GM23338 (cell line): ENCODE results near the gene SMURF2. TPM values are rescaled to one million over a fixed set of nuclear protein-coding genes. Genes with fewer than 3 reads are reported as not detected.
"Not testable (repeated sequence)": the region's sequence is repeated elsewhere in the genome, so short reads cannot be mapped to it uniquely, and the experiment has no call there.

Experiments
- ATAC-seq: fragments of 200-7000 bp; cut with Tn5 transposase; 3 replicates; pipeline ENCODE4 v1.9.1; 2020
- DNase-seq: peaks from one replicate; pipeline ENCODE4 v3.0.0-alpha.2; 2015; ENCODE audit warnings: low spot score
- H2AFZ ChIP-seq: fragments of 200-600 bp; sonication (generic); 2 replicates; pipeline ENCODE4 v1.8.0; 2016; ENCODE audit warnings: antibody characterized with exemption, mild to moderate bottlenecking, moderate library complexity
- H3F3A ChIP-seq: fragments of 200-600 bp; sonication (generic); replicated peaks from 2 replicates; pipeline ENCODE4 v1.8.0; 2017; ENCODE audit warnings: antibody characterized with exemption, mixed run types, low read depth
- H3K27ac ChIP-seq: fragments of 200-600 bp; sonication (generic); 2 replicates; pipeline ENCODE4 v1.6.1; 2016; ENCODE audit warnings: low read depth
- H3K27me3 ChIP-seq: fragments of 200-600 bp; sonication (generic); 2 replicates; pipeline ENCODE4 v1.8.0; 2016; ENCODE audit warnings: mild to moderate bottlenecking, mixed run types, moderate library complexity; ENCODE audit not compliant: insufficient read depth
- H3K36me3 ChIP-seq: fragments of 200-600 bp; sonication (generic); 2 replicates; pipeline ENCODE4 v1.8.0; 2016; ENCODE audit warnings: mild to moderate bottlenecking; ENCODE audit not compliant: insufficient read depth
- H3K4me1 ChIP-seq: fragments of 200-600 bp; sonication (generic); 2 replicates; pipeline ENCODE4 v1.8.0; 2016; ENCODE audit warnings: mild to moderate bottlenecking, moderate library complexity; ENCODE audit not compliant: insufficient read depth
- H3K4me2 ChIP-seq: fragments of 200-600 bp; sonication (generic); 2 replicates; pipeline ENCODE4 v1.7.1; 2017; ENCODE audit warnings: mixed run types
- H3K4me3 ChIP-seq: fragments of 200-600 bp; sonication (generic); 2 replicates; pipeline ENCODE4 v1.6.1; 2016; ENCODE audit warnings: mixed run types
- H3K79me2 ChIP-seq: fragments of 200-600 bp; sonication (generic); replicated peaks from 2 replicates; pipeline ENCODE4 v1.8.0; 2017; ENCODE audit warnings: mild to moderate bottlenecking; ENCODE audit not compliant: insufficient read depth
- H3K9me2 ChIP-seq: fragments of 200-600 bp; sonication (generic); 2 replicates; pipeline ENCODE4 v1.8.0; 2017; ENCODE audit not compliant: insufficient read depth
- H4K20me1 ChIP-seq: fragments of 200-600 bp; sonication (generic); replicated peaks from 2 replicates; pipeline ENCODE4 v1.8.0; 2017; ENCODE audit warnings: mild to moderate bottlenecking; ENCODE audit not compliant: insufficient read depth
- H3K27ac Mint-ChIP-seq: 2 replicates; pipeline ENCODE4 v1.8.0; 2020; ENCODE audit warnings: inconsistent platforms, mild to moderate bottlenecking, moderate library complexity, mixed read lengths
- H3K27me3 Mint-ChIP-seq: 3 replicates; pipeline ENCODE4 v1.8.0; 2022; ENCODE audit warnings: low read depth, mild to moderate bottlenecking, moderate library complexity, mixed read lengths, inconsistent platforms; ENCODE audit not compliant: insufficient read depth, poor library complexity
- H3K36me3 Mint-ChIP-seq: 3 replicates; pipeline ENCODE4 v1.8.0; 2021; ENCODE audit warnings: low read depth, mild to moderate bottlenecking, inconsistent platforms, moderate library complexity, mixed read lengths
- H3K4me1 Mint-ChIP-seq: 3 replicates; pipeline ENCODE4 v1.8.0; 2020; ENCODE audit warnings: mild to moderate bottlenecking, inconsistent platforms, mixed read lengths
- H3K4me3 Mint-ChIP-seq: 3 replicates; pipeline ENCODE4 v1.8.0; 2021; ENCODE audit warnings: moderate library complexity, mild to moderate bottlenecking, inconsistent platforms, mixed read lengths
- H3K9me3 Mint-ChIP-seq: 3 replicates; pipeline ENCODE4 v1.8.0; 2020; ENCODE audit warnings: moderate library complexity, mild to moderate bottlenecking, inconsistent platforms, mixed read lengths
- CTCF ChIP-seq, 2 experiments: fragments of 200-600 bp in 1 of 2; sonication (generic) in 1 of 2; conservative IDR thresholded peaks; 2 replicates each; pipeline versions ENCODE4 v1.5.1 to v1.6.1; 2016 to 2017; ENCODE audit warnings: antibody characterized with exemption in 2 of 2, low read depth in 2 of 2, mild to moderate bottlenecking in 2 of 2, moderate library complexity in 1 of 2
- ETS1 ChIP-seq: IDR thresholded peaks from 2 replicates; pipeline ENCODE4 v1.6.1; 2016; ENCODE audit warnings: antibody characterized with exemption
- EZH2 ChIP-seq: fragments of 200-600 bp; sonication (generic); IDR thresholded peaks from one replicate; pipeline ENCODE4 v1.8.0; 2017; ENCODE audit warnings: antibody characterized with exemption, mild to moderate bottlenecking, low read depth; ENCODE audit not compliant: unreplicated experiment
- ZNF462 ChIP-seq: fragments of 250-450 bp; sonication (Bioruptor Pico); IDR thresholded peaks from 2 replicates; pipeline ENCODE4 v1.5.0; 2020; ENCODE audit warnings: mild to moderate bottlenecking, moderate library complexity
- polyA plus RNA-seq: library from polyadenylated mRNA; unstranded; fragments of >200 nt; fragmentation: Nextera tagmentation; extraction: Ambion mirVana; gene quantifications from 2 replicates; pipeline ENCODE4 v1.2.1, GENCODE V29; 2016
- total RNA-seq: library from RNA; depleted of rRNA; stranded (reverse); fragments of >200 nt; shearing (Covaris generic); gene quantifications from 2 replicates; pipeline ENCODE4 v1.2.3, GENCODE V29; 2014

SMURF2 gene
- total and polyA plus RNA-seq, 2 experiments from 2014 or later: 12.1 to 29.6 TPM

- not testable (repeated sequence) for H4K20me1 ChIP-seq, H3K36me3 Mint-ChIP-seq, H3K27ac ChIP-seq, H3K27me3 Mint-ChIP-seq, H3K36me3 ChIP-seq, H2AFZ ChIP-seq, H3K9me2 ChIP-seq, H3K9me3 Mint-ChIP-seq, H3F3A ChIP-seq, H3K27me3 ChIP-seq
- Histone ChIP-seq H3K4me3 (peak overlapping the region; percentile 85), H3K4me1 (peaks cover 13% of the 10 kb centered on the region), H3K4me2 (peak overlapping the region; percentile 90), H3K79me2 (peaks cover 51% of the 10 kb centered on the region)
- H3K27ac Mint-ChIP-seq: peak overlapping the region; percentile 93
- ATAC-seq (peak; percentile 10), DNase-seq (peak; percentile 34)
- peak overlapping the region; percentile 100 for H3K4me3 Mint-ChIP-seq
- peaks cover 25% of the 10 kb centered on the region for H3K4me1 Mint-ChIP-seq
Measured at GRCh38 chr17:64660978-64661725, 955 bp downstream of the SMURF2 start.

DNA sequence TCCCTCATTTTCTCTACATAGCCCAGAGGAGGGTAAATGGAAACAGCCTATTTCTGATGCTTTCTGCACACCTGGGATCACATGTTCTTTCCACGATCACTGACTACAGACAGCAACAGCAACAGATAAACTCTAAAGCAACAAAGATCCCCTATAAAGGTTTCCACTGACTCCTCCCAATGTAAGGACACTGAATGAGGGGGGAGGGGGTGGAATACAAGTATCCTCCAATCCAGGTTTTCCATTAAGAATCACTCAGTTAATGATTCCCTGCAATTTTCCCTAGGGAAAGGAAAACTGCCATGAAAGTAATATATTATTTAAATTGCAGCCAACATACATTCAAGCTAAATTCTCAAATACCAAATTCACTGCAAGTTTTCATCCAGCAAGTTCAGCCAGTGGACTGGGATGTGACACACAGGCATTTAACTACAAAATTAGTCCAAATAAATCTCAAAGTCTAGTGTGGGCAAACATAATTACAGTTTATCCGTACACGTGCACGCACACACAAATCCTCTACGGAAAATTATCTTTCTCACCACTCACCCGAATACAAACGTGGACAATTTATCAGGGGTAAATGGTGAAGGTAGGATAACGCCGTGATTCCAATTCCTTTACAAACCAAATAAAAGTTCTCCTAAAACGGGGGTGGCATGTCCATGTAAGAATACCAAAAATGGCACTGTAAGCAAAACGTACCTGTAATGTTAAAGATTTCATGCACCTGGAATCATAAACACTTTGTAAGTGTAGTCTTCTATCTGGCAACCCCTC, 1.7 kb downstream of the SMURF2 start:
- H3K4me3 Mint-ChIP-seq: peak overlapping the region; percentile 100
- H3K36me3 Mint-ChIP-seq: peaks cover 12% of the 10 kb centered on the region
- H3K9me3 Mint-ChIP-seq: not testable (repeated sequence)

GRCh38 chr17:64658931-64659330, 3.2 kb downstream of the SMURF2 start:
- H3K4me1 ChIP-seq: peaks cover 13% of the 10 kb centered on the region
- no peak overlapping the region for H3K4me3 ChIP-seq
- peaks cover 12% of the 10 kb centered on the region for H3K36me3 Mint-ChIP-seq
- no peaks in the 10 kb centered on the region for H3F3A ChIP-seq
- no peaks in the 10 kb centered on the region for H3K9me2 ChIP-seq
- no peaks in the 10 kb centered on the region for H3K36me3 ChIP-seq
- H3K27me3 ChIP-seq: 0 out of 2 replicates have a peak, but pooled peaks cover 3% of the 10 kb centered on the region
- no peak overlapping the region for H3K27ac ChIP-seq
- H3K4me2 ChIP-seq: no peak overlapping the region
- H2AFZ ChIP-seq: no peak overlapping the region
- ATAC-seq: no peak
- H3K79me2 ChIP-seq: peaks cover 73% of the 10 kb centered on the region
- H3K4me1 Mint-ChIP-seq: peaks cover 25% of the 10 kb centered on the region
- peaks cover 2% of the 10 kb centered on the region; the same call in 1 of the 2 replicates for H4K20me1 ChIP-seq
- peaks cover 3% of the 10 kb centered on the region for H3K27me3 Mint-ChIP-seq
- H3K4me3 Mint-ChIP-seq: no peak overlapping the region
- DNase-seq: no peak
- H3K9me3 Mint-ChIP-seq: peaks cover 5% of the 10 kb centered on the region; the same call in 1 of the 3 replicates
- no peak overlapping the region for H3K27ac Mint-ChIP-seq
- TF ChIP-seq CTCF (conservative IDR thresholded peaks at IDR 0.05; ENCODE audit: low read depth in 2 of 2) (no peak), ETS1 (no peak), EZH2 (no peak), ZNF462 (CRISPR knock-in tag) (no peak)

More for the DNA sequence above, 1.7 kb downstream of the SMURF2 start:
- H3K27ac ChIP-seq, H3F3A ChIP-seq, H4K20me1 ChIP-seq, H3K36me3 ChIP-seq, H3K27ac Mint-ChIP-seq, H3K27me3 ChIP-seq, ATAC-seq, H2AFZ ChIP-seq, H3K9me2 ChIP-seq, H3K27me3 Mint-ChIP-seq: not testable (repeated sequence)
- H3K79me2 ChIP-seq: peaks cover 59% of the 10 kb centered on the region
- H3K4me1 ChIP-seq: peaks cover 13% of the 10 kb centered on the region
- peak overlapping the region; percentile 85 for H3K4me3 ChIP-seq
- peak; percentile 51 for DNase-seq
- peak overlapping the region; percentile 90 for H3K4me2 ChIP-seq
- peaks cover 25% of the 10 kb centered on the region for H3K4me1 Mint-ChIP-seq
